Liver (tissue), 9 donors: ENCODE results near the gene ATXN10. TPM values are rescaled to one million over a fixed set of nuclear protein-coding genes. Genes with fewer than 3 reads are reported as not detected.

ENCODE experiments used
- DNase-seq: peaks from one replicate; pipeline ENCODE4 v3.0.0-alpha.2; 2017; ENCODE audit warnings: low spot score
- H3K27ac ChIP-seq, 2 donors: one replicate each; pipeline ENCODE4 v1.7.0; 2013; ENCODE audit warnings: inconsistent platforms in 2 of 2, low read length in 2 of 2, control low read depth in 1 of 2, low read depth in 1 of 2, mild to moderate bottlenecking in 1 of 2
- H3K27me3 ChIP-seq, 4 donors: one replicate each; pipeline versions ENCODE4 v1.6.1 to v1.7.0; 2013; ENCODE audit warnings: low read length in 3 of 4, inconsistent platforms in 1 of 4, mild to moderate bottlenecking in 1 of 4, moderate library complexity in 1 of 4; ENCODE audit not compliant: control insufficient read depth in 4 of 4, insufficient read depth in 4 of 4
- H3K36me3 ChIP-seq, 4 donors: one replicate each; pipeline versions ENCODE4 v1.6.1 to v1.7.0; 2013; ENCODE audit warnings: low read length in 3 of 4, mild to moderate bottlenecking in 3 of 4, low read depth in 1 of 4, moderate library complexity in 1 of 4; ENCODE audit not compliant: control insufficient read depth in 4 of 4, insufficient read depth in 3 of 4
- H3K4me1 ChIP-seq, 4 donors: one replicate each; pipeline versions ENCODE4 v1.6.1 to v1.7.0; 2013; ENCODE audit warnings: low read length in 3 of 4, mild to moderate bottlenecking in 3 of 4, moderate library complexity in 1 of 4; ENCODE audit not compliant: control insufficient read depth in 4 of 4, insufficient read depth in 4 of 4
- H3K4me3 ChIP-seq, 3 donors: one replicate each; pipeline versions ENCODE4 v1.6.1 to v1.7.0; 2013; ENCODE audit warnings: low read length in 3 of 3, control low read depth in 1 of 3, low read depth in 1 of 3, mild to moderate bottlenecking in 1 of 3
- H3K9ac ChIP-seq, 2 donors: one replicate each; pipeline ENCODE4 v1.7.0; 2013; ENCODE audit warnings: low read length in 2 of 2, mild to moderate bottlenecking in 2 of 2, moderate library complexity in 2 of 2, control low read depth in 1 of 2, low read depth in 1 of 2
- H3K9me3 ChIP-seq, 4 donors: one replicate each; pipeline versions ENCODE4 v1.6.1 to v1.7.0; 2013; ENCODE audit warnings: low read length in 3 of 4; ENCODE audit not compliant: control insufficient read depth in 4 of 4
- EGR1 ChIP-seq, 2 donors: IDR thresholded peaks; 2 replicates each; pipeline ENCODE4 v1.6.1; 2016 to 2018; ENCODE audit warnings: antibody characterized with exemption in 2 of 2, low read depth in 2 of 2
- FOXA1 ChIP-seq: IDR thresholded peaks from 2 replicates; pipeline ENCODE4 v1.6.1; 2016; ENCODE audit warnings: antibody characterized with exemption
- FOXA2 ChIP-seq: IDR thresholded peaks from 2 replicates; pipeline ENCODE4 v1.6.1; 2016; ENCODE audit warnings: antibody characterized with exemption
- GABPA ChIP-seq, 2 donors: IDR thresholded peaks in 1 of 2; conservative IDR thresholded peaks in 1 of 2; 2 replicates each; pipeline ENCODE4 v1.6.1; 2016; ENCODE audit warnings: antibody characterized with exemption in 2 of 2, mild to moderate bottlenecking in 1 of 2, moderate library complexity in 1 of 2
- HNF4A ChIP-seq, 2 donors: conservative IDR thresholded peaks; 2 replicates each; pipeline ENCODE4 v1.6.1; 2016; ENCODE audit warnings: antibody characterized with exemption in 2 of 2, mild to moderate bottlenecking in 2 of 2
- HNF4G ChIP-seq: IDR thresholded peaks from 2 replicates; pipeline ENCODE4 v1.6.1; 2016; ENCODE audit warnings: antibody characterized with exemption
- JUND ChIP-seq, 2 donors: IDR thresholded peaks; 2 replicates each; pipeline ENCODE4 v1.6.1; 2016; ENCODE audit warnings: antibody characterized with exemption in 2 of 2
- NR2F2 ChIP-seq: IDR thresholded peaks from 2 replicates; pipeline ENCODE4 v1.6.1; 2016; ENCODE audit warnings: antibody characterized with exemption
- RAD21 ChIP-seq, 2 donors: IDR thresholded peaks; 2 replicates each; pipeline ENCODE4 v1.6.1; 2016; ENCODE audit warnings: antibody characterized with exemption in 2 of 2, mild to moderate bottlenecking in 2 of 2
- RXRA ChIP-seq, 2 donors: IDR thresholded peaks; 2 replicates each; pipeline ENCODE4 v1.6.1; 2017 to 2018; ENCODE audit warnings: antibody characterized with exemption in 2 of 2, mild to moderate bottlenecking in 1 of 2
- SP1 ChIP-seq: IDR thresholded peaks from 2 replicates; pipeline ENCODE4 v1.6.1; 2018; ENCODE audit warnings: antibody characterized with exemption, mild to moderate bottlenecking
- TAF1 ChIP-seq: conservative IDR thresholded peaks from 2 replicates; pipeline ENCODE4 v1.6.1; 2016; ENCODE audit warnings: antibody characterized with exemption, mild to moderate bottlenecking
- YY1 ChIP-seq: IDR thresholded peaks from 2 replicates; pipeline ENCODE4 v1.6.1; 2016; ENCODE audit warnings: antibody characterized with exemption, mild to moderate bottlenecking
- WGBS: extraction: QIAGEN DNeasy Blood & Tissue Kit; methylation state at CpG from one replicate; pipeline ENCODE4 v1.1.7; 2013; 5-methylcytosine and 5-hydroxymethylcytosine counted together
- polyA plus RNA-seq, 2 donors: library from polyadenylated mRNA; stranded (reverse) in 1 of 2; unstranded in 1 of 2; fragments of 200-250 nt in 1 of 2; fragments of >200 nt in 1 of 2; fragmentation: Nextera tagmentation in 1 of 2; extraction: Ambion mirVana in 1 of 2; gene quantifications; one replicate each; pipeline versions ENCODE4 v1.2.1 to v1.2.3, GENCODE V29; 2013 to 2015
- total RNA-seq, 2 donors: library from RNA; depleted of rRNA; stranded (reverse); fragments of >200 nt; gene quantifications; one replicate each; pipeline ENCODE4 v1.2.3, GENCODE V29; 2014
- TF ChIP-seq, protein P1 (sequence below): IDR thresholded peaks from 2 replicates; pipeline ENCODE4 v1.6.1; 2016; ENCODE audit warnings: antibody characterized with exemption
- TF ChIP-seq, protein P2 (sequence below): fragments of 150-350 bp; IDR thresholded peaks from 2 replicates; pipeline ENCODE4 v1.5.1; 2017; ENCODE audit warnings: improper control_type of control experiment, low read depth, low read length; ENCODE audit not compliant: missing input control
- TF ChIP-seq, protein P3 (sequence below): IDR thresholded peaks from 2 replicates; pipeline ENCODE4 v1.6.1; 2016; ENCODE audit warnings: antibody characterized with exemption
- TF ChIP-seq, protein P4 (sequence below): IDR thresholded peaks from 2 replicates; pipeline ENCODE4 v1.6.1; 2016; ENCODE audit warnings: antibody characterized with exemption
- TF ChIP-seq, protein P5 (sequence below): IDR thresholded peaks from 2 replicates; pipeline ENCODE4 v1.6.1; 2016; ENCODE audit warnings: antibody characterized with exemption, mild to moderate bottlenecking
- donor health status: healthy.
- donor health status: healthy.
- donor health status: healthy.
- donor health status: healthy.
- donor health status: healthy.

Gene ATXN10
- total and polyA plus RNA-seq, 4 donors, result 34.9 to 100 (median 69.7) TPM

DNA sequence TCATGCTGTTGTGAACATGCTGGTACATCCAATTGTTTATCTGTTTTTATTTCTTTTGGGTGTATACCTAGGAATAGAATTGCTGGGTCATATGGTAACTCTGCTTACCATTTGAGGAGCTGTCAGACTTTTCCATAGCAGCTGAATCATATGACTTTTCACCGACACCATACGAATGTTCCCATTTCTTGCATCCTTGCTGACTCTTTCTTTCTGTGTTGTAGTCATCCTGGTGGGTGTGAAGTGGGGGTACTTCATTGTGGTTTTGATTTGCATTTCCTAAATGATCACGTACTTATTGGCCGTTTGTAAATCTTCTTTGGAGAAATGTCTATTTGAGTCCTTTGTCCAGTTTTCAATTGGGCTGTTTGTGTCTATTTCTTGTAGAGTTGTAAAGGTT, 26.5 kb downstream of the ATXN10 start:
- WGBS, result 97% methylated on average over 4 of the region's 4 CpGs
- peaks cover 7 to 38% (median 27%) of the 10 kb centered on the region in 4 donors for H3K36me3 ChIP-seq

More for the DNA sequence above, 26.5 kb downstream of the ATXN10 start:
- no peaks in the 10 kb centered on the region for H3K4me1 ChIP-seq
- H3K27ac ChIP-seq, result no peak overlapping the region
- H3K9ac ChIP-seq, result no peak overlapping the region
- TF ChIP-seq HNF4A (conservative IDR thresholded peaks at IDR 0.05), result no peak
- TF ChIP-seq GABPA (IDR thresholded peaks at IDR 0.05 in 1 of 2, conservative IDR thresholded peaks at IDR 0.05 in 1 of 2), result no peak
- no peak for TF ChIP-seq RAD21 (IDR thresholded peaks at IDR 0.05)
- TF ChIP-seq, protein P1, sequence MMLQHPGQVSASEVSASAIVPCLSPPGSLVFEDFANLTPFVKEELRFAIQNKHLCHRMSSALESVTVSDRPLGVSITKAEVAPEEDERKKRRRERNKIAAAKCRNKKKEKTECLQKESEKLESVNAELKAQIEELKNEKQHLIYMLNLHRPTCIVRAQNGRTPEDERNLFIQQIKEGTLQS, result no peak
- no peak for TF ChIP-seq RXRA (IDR thresholded peaks at IDR 0.05)
- TF ChIP-seq, protein P2, sequence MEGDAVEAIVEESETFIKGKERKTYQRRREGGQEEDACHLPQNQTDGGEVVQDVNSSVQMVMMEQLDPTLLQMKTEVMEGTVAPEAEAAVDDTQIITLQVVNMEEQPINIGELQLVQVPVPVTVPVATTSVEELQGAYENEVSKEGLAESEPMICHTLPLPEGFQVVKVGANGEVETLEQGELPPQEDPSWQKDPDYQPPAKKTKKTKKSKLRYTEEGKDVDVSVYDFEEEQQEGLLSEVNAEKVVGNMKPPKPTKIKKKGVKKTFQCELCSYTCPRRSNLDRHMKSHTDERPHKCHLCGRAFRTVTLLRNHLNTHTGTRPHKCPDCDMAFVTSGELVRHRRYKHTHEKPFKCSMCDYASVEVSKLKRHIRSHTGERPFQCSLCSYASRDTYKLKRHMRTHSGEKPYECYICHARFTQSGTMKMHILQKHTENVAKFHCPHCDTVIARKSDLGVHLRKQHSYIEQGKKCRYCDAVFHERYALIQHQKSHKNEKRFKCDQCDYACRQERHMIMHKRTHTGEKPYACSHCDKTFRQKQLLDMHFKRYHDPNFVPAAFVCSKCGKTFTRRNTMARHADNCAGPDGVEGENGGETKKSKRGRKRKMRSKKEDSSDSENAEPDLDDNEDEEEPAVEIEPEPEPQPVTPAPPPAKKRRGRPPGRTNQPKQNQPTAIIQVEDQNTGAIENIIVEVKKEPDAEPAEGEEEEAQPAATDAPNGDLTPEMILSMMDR, result no peak
- no peak for TF ChIP-seq EGR1 (IDR thresholded peaks at IDR 0.05; ENCODE audit: low read depth in 2 of 2)
- TF ChIP-seq, protein P3, sequence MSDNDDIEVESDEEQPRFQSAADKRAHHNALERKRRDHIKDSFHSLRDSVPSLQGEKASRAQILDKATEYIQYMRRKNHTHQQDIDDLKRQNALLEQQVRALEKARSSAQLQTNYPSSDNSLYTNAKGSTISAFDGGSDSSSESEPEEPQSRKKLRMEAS, result no peak
- no peak for TF ChIP-seq FOXA1
- TF ChIP-seq, protein P4, sequence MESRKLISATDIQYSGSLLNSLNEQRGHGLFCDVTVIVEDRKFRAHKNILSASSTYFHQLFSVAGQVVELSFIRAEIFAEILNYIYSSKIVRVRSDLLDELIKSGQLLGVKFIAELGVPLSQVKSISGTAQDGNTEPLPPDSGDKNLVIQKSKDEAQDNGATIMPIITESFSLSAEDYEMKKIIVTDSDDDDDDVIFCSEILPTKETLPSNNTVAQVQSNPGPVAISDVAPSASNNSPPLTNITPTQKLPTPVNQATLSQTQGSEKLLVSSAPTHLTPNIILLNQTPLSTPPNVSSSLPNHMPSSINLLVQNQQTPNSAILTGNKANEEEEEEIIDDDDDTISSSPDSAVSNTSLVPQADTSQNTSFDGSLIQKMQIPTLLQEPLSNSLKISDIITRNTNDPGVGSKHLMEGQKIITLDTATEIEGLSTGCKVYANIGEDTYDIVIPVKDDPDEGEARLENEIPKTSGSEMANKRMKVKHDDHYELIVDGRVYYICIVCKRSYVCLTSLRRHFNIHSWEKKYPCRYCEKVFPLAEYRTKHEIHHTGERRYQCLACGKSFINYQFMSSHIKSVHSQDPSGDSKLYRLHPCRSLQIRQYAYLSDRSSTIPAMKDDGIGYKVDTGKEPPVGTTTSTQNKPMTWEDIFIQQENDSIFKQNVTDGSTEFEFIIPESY, result no peak
- TF ChIP-seq HNF4G, result no peak
- TF ChIP-seq NR2F2, result no peak
- TF ChIP-seq SP1, result no peak
- no peak for TF ChIP-seq FOXA2
- no peak for TF ChIP-seq YY1
- no peak for TF ChIP-seq JUND (IDR thresholded peaks at IDR 0.05)
- TF ChIP-seq, protein P5, sequence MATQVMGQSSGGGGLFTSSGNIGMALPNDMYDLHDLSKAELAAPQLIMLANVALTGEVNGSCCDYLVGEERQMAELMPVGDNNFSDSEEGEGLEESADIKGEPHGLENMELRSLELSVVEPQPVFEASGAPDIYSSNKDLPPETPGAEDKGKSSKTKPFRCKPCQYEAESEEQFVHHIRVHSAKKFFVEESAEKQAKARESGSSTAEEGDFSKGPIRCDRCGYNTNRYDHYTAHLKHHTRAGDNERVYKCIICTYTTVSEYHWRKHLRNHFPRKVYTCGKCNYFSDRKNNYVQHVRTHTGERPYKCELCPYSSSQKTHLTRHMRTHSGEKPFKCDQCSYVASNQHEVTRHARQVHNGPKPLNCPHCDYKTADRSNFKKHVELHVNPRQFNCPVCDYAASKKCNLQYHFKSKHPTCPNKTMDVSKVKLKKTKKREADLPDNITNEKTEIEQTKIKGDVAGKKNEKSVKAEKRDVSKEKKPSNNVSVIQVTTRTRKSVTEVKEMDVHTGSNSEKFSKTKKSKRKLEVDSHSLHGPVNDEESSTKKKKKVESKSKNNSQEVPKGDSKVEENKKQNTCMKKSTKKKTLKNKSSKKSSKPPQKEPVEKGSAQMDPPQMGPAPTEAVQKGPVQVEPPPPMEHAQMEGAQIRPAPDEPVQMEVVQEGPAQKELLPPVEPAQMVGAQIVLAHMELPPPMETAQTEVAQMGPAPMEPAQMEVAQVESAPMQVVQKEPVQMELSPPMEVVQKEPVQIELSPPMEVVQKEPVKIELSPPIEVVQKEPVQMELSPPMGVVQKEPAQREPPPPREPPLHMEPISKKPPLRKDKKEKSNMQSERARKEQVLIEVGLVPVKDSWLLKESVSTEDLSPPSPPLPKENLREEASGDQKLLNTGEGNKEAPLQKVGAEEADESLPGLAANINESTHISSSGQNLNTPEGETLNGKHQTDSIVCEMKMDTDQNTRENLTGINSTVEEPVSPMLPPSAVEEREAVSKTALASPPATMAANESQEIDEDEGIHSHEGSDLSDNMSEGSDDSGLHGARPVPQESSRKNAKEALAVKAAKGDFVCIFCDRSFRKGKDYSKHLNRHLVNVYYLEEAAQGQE, result no peak
- TF ChIP-seq TAF1, result no peak
- no peak for DNase-seq
- H3K9me3 ChIP-seq, result no peaks in the 10 kb centered on the region
- no peaks in the 10 kb centered on the region for H3K27me3 ChIP-seq
- H3K4me3 ChIP-seq, result no peak overlapping the region
